Mesangial cell (primary cell): Measurements from ENCODE around the gene ATIC. TPM values are rescaled to one million over a fixed set of nuclear protein-coding genes. Genes with fewer than 3 reads are reported as not detected.

ENCODE experiments used
- total RNA-seq: library from RNA; depleted of rRNA; stranded (reverse); fragments of >200 nt; gene quantifications from 2 replicates; pipeline ENCODE4 v1.2.3, GENCODE V29; 2015

Gene ATIC
- 57.3 and 68.1 TPM in 2 replicates for total RNA-seq

GRCh38 chr2:215311625-215312396 is at the start of gene ATIC:
Gene ATIC (plus strand): TSS chr2:215312059. CDS start chr2:215312143, 84 bp downstream.

Other genes starting within 250 kb of the ATIC start
- gene ABCA12, start 173.4 kb upstream of the ATIC start, total RNA-seq: under 0.01 and 0.76 TPM in 2 replicates
- 9,759 and 15,712 TPM in 2 replicates for gene FN1, start 124.0 kb downstream of the ATIC start, total RNA-seq